Superior temporal gyrus (tissue), 1 donor: ENCODE data around the gene PPL.

Experiments
- DNase-seq: peaks from one replicate; pipeline ENCODE4 v3.0.0-alpha.2; 2016; ENCODE audit errors: extremely low spot score

PPL gene

DNA sequence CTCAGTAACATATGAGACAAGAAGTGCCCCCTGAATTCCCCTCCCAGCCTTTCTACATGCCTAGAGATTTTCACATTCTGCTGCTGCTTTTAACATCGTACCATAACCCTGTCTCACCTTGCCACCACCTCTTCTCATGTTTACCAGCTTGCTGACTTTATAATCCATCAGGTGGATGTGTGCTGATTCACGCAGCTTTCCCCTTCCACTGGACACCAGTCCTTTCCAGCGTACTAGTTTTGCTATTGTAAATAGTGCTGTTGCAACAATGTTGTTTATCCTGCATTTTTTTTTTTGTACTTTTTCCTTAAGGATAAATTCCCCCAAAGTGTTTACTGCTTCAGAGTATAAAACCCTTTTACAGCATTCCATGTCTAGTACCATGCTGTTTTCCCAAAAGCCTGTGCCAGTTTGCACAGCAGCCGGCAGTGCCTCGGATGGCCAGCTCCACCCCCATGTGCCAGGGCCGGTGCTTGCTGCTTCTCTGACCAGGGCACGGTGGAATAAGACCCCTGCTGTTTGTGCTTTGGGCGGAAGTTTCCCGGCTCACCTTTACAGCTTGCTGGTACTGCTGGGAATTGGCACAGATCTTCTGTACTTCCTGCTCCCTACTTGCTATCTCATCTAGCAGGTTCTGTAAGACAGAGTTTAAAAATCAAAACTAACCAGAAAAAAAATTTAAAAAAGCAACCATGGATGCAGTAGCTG lies 48.4 kb downstream of the PPL start:
- DNase-seq = no peak

- no peak for DNase-seq
These were observed 50.8 kb downstream of the PPL start for GRCh38 chr16:4886151-4886550.

DNA sequence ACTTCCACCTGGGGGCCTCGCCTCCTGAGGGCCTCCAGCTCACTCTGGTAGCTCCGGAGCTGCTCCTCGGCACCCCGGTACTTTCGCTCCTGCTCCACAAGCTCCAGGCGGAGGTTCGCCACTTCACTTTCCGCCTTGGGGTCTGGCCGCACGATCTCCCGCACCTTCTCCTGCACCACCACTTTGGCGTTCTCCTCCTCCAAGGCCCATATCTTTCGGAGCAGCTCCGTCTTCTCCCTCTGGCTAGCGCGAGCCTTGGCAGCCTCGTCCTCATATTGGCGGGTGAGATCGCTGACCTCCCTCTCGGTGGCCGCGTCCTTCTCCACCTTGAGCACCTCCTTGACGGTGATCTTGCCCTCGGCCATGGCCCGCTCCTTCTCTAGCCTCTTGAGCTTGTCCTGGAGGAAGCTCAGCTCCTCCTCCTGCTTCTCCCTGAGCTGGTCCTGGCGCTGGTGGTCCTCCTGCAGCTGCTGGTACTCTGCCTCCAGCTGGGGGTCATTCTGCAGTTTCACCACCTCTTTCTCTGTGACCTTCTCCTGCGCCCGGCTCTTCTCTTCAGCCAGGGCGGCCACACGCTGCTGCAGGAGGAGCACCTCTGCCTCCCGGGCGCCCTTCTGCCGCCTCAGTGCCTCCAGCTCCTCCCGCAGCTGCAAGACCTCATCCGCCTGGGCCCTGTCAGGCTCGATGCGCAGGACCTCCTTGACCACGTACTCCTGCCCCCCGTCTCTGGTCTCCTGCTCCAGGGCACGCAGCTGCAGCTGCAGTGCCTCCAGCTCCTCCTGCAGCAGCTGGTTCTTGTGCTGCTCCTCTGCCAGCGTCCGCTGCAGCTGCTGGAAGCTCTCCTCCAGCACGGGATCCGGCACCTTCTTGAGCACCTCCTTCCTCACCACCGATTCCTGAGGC lies 51.7 kb downstream of the PPL start:
- DNase-seq = no peak

- DNase-seq = no peak
These were observed 52.7 kb downstream of the PPL start for GRCh38 chr16:4884209-4884608.

GRCh38 chr16:4883501-4883900 lies 53.4 kb downstream of the PPL start:
- no peak for DNase-seq

DNA sequence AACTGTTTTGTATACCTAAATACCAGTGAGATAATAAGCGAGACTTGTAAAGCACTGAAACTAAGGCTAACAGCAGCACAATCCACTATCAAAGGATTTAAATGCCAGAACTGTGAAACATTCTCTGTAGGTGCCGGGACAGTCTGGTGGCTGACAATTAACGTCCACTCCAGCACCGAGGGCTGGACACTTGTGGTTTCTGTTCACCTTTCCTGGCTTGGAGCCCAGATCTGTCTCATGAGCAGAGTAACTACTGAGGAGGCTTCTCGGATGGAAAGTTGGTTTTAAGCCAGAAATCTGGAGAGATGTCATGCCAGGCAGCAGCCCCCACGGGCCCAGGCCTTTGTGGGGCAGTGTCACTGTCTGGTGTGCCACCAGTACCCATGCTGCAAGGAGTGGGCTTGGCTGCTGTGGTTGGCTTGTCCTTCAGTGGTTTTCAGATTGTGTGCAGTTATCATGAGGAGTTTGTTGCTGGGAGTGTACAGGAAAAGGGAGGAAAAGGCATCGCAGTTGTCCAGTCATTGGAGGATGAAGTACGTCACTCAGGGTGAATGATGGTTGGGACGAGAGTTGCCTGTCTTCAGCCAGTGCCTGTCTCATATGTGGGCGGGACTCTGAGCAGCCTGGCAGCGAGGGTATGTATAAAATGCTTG lies 54.2 kb downstream of the PPL start:
- no peak for DNase-seq

DNA sequence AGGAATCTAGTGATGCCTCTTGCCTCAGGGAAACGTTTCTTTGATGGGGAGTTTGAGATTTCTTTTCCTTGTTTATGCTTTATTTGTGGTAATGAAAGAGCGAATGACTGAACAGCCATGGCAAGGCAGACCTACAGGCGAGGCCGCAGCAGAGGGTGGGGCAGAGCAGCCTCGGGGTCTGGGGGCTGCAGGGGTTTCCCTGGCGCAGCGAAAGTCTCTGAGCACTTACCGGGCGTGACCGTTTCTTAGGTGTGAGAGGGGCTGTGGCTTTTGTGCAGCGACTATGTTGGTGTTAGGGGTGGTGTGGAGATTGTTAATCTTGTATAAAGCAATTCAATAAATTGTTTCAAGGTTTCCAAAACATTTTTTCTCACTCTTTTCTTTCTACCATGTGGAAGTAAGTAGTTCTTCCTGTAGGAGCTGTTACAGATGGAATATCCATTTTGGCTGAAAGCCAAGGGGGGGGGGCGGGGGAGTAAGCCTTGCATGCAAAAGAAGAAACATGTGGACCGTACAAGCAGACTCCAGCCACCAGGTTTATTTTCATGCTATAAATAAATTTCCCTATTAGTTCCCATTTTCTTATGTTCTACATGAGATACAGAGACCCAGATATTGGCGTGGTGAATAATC lies 54.8 kb downstream of the PPL start:
- no peak for DNase-seq

DNA sequence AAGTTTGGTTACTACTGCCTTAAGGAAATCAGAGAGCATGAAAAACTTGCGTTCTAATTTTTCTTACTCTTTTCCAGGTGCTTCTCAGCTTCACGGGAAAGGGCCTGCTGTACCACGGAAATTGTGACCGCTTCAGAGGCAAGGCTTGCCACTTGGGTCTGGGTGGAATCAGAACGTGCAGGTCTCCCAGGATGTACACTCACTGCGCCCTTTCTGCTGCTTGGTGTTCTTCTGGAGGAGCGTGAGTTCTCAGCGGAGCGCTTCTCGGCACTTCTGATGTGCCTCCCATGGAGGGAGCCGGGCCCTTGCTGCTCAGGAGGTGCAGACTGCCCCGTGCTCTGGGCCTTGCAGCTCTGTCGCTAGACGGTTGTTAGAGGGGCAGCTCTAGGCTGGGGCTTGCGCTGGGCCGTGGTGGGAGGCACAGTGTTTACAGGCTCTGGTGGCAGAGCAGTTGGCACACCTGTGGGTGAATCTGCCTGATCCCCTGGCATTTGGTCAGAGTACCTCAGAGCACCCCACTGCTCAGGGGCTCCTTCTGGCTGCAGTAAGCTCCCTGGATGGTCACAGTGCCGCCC lies 56.9 kb downstream of the PPL start:
- no peak for DNase-seq

DNA sequence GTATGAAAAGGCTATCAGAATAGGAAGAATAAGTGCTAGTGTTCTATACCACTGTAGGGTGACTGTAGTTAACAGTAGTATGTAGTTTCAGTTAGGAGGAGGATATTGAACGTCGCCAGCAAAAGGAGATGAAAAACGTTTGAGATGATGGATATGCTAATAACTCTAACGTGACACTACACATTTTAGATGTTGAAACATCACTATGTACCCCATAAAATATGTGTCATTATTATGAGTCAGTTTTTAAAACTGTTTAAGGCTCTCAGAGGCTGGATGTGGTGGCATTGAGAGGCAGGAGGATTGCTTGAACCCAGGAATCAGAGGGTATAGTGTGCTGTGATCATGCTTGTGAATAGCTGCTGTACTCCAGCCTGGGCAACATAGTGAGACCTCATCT lies 57.9 kb downstream of the PPL start:
- DNase-seq = no peak

DNA sequence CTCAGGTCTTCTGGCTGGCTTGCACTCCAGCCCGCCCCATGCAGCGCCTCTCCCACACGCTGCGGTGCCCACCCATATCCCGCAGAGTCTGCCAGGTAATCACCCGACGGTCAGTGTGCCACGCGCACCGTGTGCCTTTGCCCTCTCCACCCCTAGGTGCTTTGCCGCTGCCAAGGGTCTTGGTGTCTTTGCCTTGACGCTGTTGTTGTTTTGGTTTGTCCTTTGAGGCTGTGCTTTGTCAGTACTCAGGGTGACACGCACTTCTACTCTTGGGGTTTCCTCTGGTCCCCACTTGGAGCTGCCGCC lies 59.6 kb downstream of the PPL start:
- DNase-seq = no peak

DNA sequence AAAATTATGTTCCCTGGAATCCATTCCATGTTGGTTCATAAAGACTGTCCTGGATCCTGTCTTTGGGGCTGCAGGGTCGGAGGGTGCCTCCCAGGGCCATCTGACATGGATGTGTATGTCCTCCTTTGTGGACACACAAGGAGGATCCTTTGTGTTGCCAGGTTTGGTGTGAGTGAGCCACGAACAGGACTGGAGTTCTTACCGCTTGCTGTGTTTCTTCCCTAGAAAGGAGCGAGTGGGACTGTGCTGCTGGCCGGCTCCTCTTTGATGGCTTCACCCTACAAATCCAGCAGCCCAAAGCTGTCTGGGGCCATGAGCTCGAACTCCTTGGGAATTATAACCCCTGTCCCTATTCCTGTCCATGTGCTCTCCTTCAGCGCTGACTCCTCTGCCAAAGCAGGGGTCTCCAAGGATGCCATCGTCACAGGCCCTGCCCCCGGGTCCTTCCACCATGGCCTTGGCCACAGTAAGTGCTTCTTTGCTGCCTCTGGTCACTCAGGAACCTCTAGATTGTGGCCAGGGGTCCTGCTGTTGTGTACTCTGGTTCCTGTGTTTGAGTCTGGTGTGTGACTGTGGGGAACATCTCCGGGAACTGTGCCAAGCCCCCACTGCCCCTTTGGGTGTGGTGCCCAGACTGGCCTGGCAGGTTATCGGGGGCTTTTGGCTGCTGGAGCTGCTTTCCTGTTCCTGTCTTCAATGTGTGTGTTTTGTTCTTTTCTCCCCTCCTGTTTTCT lies 60.1 kb downstream of the PPL start:
- no peak for DNase-seq

DNA sequence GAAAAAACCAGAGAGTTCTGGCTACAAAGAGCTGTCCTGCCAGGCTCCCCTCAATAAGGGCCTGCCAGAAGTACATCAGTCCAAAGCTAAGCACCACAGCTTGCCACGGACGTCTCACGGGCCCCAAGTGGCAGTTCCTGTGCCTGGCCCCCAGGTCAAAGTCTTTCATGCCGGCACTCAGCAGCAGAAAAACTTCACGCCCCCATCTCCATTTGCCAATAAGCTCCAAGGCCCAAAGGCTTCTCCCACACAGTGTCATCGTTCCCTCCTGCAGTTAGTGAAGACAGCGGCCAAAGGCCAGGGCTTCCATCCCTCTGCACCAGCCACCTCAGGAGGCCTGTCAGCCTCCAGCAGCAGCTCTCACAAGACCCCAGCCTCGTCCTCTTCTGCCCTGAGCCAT lies 62.3 kb downstream of the PPL start:
- DNase-seq = no peak

DNA sequence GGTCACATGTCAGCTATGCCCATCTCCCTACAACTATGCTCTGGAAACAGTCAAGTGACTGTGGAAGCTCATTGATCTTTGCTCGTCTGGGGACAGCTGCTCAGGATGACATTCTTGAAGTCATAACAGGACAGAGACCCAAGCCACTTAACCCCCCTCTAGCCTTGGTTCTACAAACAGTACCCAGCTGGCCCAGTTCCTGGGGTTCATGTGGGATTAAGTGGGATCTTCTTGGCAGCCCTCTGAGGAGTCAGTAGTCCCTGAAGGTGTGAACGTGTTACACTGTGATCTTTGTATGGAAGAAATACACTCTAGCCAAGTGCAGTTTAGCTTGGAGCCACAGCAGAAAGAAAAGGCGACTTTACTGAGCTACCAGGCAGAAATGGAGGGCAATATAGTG lies 63.9 kb downstream of the PPL start:
- no peak for DNase-seq

DNA sequence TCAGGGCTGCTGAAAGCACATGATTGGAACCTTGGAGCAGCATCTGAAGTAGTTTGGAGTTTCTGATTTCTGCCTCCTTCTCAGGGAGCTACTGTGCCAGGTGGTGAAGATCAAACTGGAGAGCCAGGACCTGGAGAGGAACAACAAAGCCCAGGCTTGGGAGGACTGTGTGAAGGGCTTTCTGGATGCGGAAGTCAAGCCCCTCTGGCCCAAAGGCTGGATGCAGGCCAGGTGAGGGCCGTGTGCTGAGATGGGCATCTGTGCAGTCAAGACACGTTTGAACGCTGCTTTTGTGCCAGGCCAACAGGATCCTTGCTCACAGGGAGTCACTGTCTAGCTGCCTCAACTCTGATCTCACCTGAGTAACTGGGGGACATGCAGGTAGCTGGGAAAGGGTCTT lies 65.9 kb downstream of the PPL start:
- DNase-seq = no peak

DNA sequence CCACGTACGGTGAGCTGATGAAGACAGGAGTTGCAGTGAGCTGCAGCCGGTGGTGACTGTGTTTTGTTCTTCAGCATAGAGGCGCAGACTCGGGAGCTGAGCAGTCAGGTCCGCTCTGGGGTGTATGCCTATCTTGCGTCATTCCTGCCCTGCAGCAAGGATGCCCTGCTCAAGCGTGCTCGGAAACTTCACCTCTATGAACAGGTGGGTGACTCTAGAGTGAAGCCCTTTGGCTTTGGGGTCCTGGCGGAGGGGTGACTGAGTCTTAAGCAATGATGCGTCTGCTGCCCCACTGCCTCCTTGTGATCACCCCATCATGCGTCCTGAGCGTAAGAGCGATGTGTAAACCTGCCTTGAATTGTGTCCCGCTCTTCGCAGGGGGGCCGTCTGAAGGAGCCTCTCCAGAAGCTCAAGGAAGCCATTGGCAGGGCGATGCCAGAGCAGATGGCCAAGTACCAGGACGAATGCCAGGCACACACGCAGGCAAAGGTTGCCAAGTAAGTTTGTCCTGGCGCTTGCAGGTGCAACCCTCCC lies 66.7 kb downstream of the PPL start:
- no peak for DNase-seq

GRCh38 chr16:4869147-4869805 lies 67.7 kb downstream of the PPL start:
- no peak for DNase-seq

- DNase-seq = no peak
These were observed 68.4 kb downstream of the PPL start for GRCh38 chr16:4868535-4868934.

GRCh38 chr16:4868026-4868425 lies 68.9 kb downstream of the PPL start:
- DNase-seq = no peak

DNA sequence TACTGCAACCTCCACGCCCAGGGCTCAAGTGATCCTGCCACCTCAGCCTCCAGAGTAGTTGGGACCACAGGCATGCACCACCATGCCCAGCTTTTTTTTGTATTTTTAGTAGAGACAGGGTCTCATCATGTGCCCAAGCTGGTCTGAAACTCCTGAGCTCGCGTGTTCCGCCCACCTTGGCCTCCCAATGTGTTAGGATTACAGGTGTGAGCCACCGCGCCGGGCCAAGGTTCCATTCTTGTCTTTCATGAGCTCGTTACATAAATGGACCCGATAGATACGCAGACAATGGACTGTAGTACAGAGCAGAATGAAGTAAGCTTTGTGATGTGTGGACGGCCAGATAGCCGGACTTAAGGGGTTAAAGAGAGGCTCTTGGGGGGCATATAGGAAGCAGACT lies 70.4 kb downstream of the PPL start:
- DNase-seq = no peak

GRCh38 chr16:4865231-4865860 lies 71.6 kb downstream of the PPL start:
- DNase-seq = no peak
